ENCODE data around the gene H6PD.

- TF ChIP-seq CTCF (IDR thresholded peaks at IDR 0.05) (no peak), POLR2A (IDR thresholded peaks at IDR 0.05) (no peak), EP300 (IDR thresholded peaks at IDR 0.05) (no peak)
Observed at GRCh38 chr1:9263276-9263855, 28.8 kb downstream of the H6PD start.

All from stomach (tissue), 4 donors.